ENCODE data around the gene RBM33. TPM values are rescaled to one million over a fixed set of nuclear protein-coding genes. Genes with fewer than 3 reads are reported as not detected.

Gene RBM33
- total and polyA plus RNA-seq, 2 of the 13 experiments (the other 11 are each of a cell fraction or from before 2014, with no cell fraction given) = 12.4 to 28.9 TPM

DNA sequence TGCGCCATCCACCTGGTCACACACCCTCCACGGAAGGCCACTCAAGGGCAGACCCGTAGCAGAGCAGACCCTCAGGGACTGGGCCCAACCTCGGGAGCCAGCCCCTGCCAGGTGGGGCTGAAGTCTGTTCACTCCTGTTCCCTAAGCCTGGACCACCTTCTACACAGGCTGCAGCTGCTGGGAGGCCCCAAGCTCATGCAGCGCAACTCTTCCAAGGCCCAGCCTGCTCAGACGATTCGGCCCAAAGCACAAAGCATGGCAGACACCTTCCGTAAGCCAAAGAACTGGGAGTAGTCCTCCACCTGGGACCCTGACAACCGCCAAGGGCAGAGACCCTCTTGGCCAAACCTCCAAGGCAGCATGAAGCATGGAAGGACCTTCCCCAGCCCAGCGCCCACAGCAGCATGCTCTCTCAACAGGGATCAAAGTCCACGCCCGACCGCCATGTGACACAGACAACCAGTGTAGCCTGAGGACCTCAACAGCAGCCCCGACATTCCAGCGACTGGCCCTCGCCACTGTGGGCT is 156.3 kb downstream of the RBM33 start (continued):
- TF ChIP-seq, protein P1, sequence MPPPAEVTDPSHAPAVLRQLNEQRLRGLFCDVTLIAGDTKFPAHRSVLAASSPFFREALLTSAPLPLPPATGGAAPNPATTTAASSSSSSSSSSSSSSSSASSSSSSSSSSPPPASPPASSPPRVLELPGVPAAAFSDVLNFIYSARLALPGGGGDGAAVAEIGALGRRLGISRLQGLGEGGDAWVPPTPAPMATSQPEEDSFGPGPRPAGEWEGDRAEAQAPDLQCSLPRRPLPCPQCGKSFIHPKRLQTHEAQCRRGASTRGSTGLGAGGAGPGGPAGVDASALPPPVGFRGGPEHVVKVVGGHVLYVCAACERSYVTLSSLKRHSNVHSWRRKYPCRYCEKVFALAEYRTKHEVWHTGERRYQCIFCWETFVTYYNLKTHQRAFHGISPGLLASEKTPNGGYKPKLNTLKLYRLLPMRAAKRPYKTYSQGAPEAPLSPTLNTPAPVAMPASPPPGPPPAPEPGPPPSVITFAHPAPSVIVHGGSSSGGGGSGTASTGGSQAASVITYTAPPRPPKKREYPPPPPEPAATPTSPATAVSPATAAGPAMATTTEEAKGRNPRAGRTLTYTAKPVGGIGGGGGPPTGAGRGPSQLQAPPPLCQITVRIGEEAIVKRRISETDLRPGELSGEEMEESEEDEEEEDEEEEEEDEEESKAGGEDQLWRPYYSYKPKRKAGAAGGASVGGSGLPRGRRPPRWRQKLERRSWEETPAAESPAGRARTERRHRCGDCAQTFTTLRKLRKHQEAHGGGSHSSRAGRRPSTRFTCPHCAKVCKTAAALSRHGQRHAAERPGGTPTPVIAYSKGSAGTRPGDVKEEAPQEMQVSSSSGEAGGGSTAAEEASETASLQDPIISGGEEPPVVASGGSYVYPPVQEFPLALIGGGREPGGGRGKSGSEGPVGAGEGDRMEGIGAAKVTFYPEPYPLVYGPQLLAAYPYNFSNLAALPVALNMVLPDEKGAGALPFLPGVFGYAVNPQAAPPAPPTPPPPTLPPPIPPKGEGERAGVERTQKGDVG (CRISPR knock-in tag; IDR thresholded peaks at IDR 0.05; ENCODE audit: borderline replicate concordance) = peak; percentile 66; the same call in 1 of the 2 replicates
- TF ChIP-seq TFDP1 (CRISPR knock-in tag; IDR thresholded peaks at IDR 0.05; ENCODE audit: borderline replicate concordance) (peak; percentile 69; the same call in 1 of the 2 replicates), RXRA (CRISPR knock-in tag; IDR thresholded peaks at IDR 0.05) (0 out of 2 replicates have a peak, but pooled peaks have one; percentile 48), RNF2 (conservative IDR thresholded peaks at IDR 0.05; ENCODE audit: low read depth) (peak; percentile 56; the same call in 1 of the 2 replicates), MTA1 (CRISPR knock-in tag; IDR thresholded peaks at IDR 0.05; ENCODE audit: borderline replicate concordance) (peak; percentile 43; the same call in 1 of the 2 replicates), MED1 (CRISPR knock-in tag; IDR thresholded peaks at IDR 0.05) (peak; percentile 51), KLF16 (CRISPR knock-in tag; IDR thresholded peaks at IDR 0.05) (0 out of 4 replicates have a peak, but pooled peaks of 1 of the 2 experiments have one; percentile 20), SAP130 (CRISPR knock-in tag; IDR thresholded peaks at IDR 0.05; ENCODE audit: low read depth) (peak; percentile 47; the same call in 1 of the 2 replicates), ZFP90 (CRISPR knock-in tag; IDR thresholded peaks at IDR 0.05; ENCODE audit: borderline replicate concordance) (no peak), RXRB (CRISPR knock-in tag; IDR thresholded peaks at IDR 0.05; ENCODE audit: borderline replicate concordance) (peak; percentile 25; the same call in 1 of the 2 replicates), SOX13 (IDR thresholded peaks at IDR 0.05) (no peak), SOX13 (CRISPR knock-in tag; conservative IDR thresholded peaks at IDR 0.05 in 1 of 2, IDR thresholded peaks at IDR 0.05 in 1 of 2) (peak in 1 of 2 experiments; percentile 22; a peak in 1 of 4 replicates), TSC22D2 (CRISPR knock-in tag; IDR thresholded peaks at IDR 0.05; ENCODE audit: borderline replicate concordance) (no peak)
- TF ChIP-seq, protein P2, sequence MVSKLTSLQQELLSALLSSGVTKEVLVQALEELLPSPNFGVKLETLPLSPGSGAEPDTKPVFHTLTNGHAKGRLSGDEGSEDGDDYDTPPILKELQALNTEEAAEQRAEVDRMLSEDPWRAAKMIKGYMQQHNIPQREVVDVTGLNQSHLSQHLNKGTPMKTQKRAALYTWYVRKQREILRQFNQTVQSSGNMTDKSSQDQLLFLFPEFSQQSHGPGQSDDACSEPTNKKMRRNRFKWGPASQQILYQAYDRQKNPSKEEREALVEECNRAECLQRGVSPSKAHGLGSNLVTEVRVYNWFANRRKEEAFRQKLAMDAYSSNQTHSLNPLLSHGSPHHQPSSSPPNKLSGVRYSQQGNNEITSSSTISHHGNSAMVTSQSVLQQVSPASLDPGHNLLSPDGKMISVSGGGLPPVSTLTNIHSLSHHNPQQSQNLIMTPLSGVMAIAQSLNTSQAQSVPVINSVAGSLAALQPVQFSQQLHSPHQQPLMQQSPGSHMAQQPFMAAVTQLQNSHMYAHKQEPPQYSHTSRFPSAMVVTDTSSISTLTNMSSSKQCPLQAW (CRISPR knock-in tag; IDR thresholded peaks at IDR 0.05) = peak; percentile 64; the same call in 1 of the 2 replicates
- TF ChIP-seq, protein P3, sequence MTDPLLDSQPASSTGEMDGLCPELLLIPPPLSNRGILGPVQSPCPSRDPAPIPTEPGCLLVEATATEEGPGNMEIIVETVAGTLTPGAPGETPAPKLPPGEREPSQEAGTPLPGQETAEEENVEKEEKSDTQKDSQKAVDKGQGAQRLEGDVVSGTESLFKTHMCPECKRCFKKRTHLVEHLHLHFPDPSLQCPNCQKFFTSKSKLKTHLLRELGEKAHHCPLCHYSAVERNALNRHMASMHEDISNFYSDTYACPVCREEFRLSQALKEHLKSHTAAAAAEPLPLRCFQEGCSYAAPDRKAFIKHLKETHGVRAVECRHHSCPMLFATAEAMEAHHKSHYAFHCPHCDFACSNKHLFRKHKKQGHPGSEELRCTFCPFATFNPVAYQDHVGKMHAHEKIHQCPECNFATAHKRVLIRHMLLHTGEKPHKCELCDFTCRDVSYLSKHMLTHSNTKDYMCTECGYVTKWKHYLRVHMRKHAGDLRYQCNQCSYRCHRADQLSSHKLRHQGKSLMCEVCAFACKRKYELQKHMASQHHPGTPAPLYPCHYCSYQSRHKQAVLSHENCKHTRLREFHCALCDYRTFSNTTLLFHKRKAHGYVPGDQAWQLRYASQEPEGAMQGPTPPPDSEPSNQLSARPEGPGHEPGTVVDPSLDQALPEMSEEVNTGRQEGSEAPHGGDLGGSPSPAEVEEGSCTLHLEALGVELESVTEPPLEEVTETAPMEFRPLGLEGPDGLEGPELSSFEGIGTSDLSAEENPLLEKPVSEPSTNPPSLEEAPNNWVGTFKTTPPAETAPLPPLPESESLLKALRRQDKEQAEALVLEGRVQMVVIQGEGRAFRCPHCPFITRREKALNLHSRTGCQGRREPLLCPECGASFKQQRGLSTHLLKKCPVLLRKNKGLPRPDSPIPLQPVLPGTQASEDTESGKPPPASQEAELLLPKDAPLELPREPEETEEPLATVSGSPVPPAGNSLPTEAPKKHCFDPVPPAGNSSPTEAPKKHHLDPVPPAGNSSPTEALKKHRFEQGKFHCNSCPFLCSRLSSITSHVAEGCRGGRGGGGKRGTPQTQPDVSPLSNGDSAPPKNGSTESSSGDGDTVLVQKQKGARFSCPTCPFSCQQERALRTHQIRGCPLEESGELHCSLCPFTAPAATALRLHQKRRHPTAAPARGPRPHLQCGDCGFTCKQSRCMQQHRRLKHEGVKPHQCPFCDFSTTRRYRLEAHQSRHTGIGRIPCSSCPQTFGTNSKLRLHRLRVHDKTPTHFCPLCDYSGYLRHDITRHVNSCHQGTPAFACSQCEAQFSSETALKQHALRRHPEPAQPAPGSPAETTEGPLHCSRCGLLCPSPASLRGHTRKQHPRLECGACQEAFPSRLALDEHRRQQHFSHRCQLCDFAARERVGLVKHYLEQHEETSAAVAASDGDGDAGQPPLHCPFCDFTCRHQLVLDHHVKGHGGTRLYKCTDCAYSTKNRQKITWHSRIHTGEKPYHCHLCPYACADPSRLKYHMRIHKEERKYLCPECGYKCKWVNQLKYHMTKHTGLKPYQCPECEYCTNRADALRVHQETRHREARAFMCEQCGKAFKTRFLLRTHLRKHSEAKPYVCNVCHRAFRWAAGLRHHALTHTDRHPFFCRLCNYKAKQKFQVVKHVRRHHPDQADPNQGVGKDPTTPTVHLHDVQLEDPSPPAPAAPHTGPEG (CRISPR knock-in tag; IDR thresholded peaks at IDR 0.05) = 0 out of 2 replicates have a peak, but pooled peaks have one; percentile 32
